Measurements from ENCODE around the gene APOD.
A peak's percentile ranks its signal among the peaks of the same experiment; 100 is the strongest.
"Not testable (repeated sequence)": the region's sequence is repeated elsewhere in the genome, so short reads cannot be mapped to it uniquely, and the experiment has no call there.

The APOD gene

GRCh38 chr3:195620476-195620875 is 36.7 kb upstream of the APOD start:
- H3K27me3 ChIP-seq (ENCODE audit: control insufficient read depth in 3 of 3, insufficient read depth in 3 of 3, low read depth in 1 of 3, low read length in 3 of 3), result peaks cover 0 to 11% (median 0%) of the 10 kb centered on the region in 3 experiments
- WGBS, 2 donors (ENCODE audit: extremely low coverage in 2 of 2, insufficient read length in 2 of 2, insufficient replicate concordance in 1 of 2), result no CpG with 5 or more reads among the region's 3 CpGs
- not testable (repeated sequence) for H4K91ac ChIP-seq (ENCODE audit: low read depth, low read length, poor library complexity); H3K23ac ChIP-seq (ENCODE audit: low read depth, low read length, poor library complexity); H3K36me3 ChIP-seq (replicated peaks in 1 of 2; ENCODE audit: control insufficient read depth in 2 of 2, insufficient read depth in 2 of 2, low read length in 2 of 2); H2AK5ac ChIP-seq (ENCODE audit: low read depth, low read length); H3K4me2 ChIP-seq (ENCODE audit: insufficient read depth, low read length, poor library complexity, severe bottlenecking); H2AFZ ChIP-seq (ENCODE audit: low read length); H3K27ac ChIP-seq (replicated peaks; ENCODE audit: low read length); H3K9me3 ChIP-seq (replicated peaks in 1 of 2; ENCODE audit: control insufficient read depth in 2 of 2, insufficient read depth in 1 of 2, low read depth in 1 of 2, low read length in 2 of 2); H3K18ac ChIP-seq (ENCODE audit: low read length); H2BK12ac ChIP-seq (ENCODE audit: low read length); H3K9ac ChIP-seq (ENCODE audit: low read depth, low read length, poor library complexity); H2BK120ac ChIP-seq (ENCODE audit: low read depth, low read length); H3K4me3 ChIP-seq (ENCODE audit: low read length in 2 of 2); DNase-seq (ENCODE audit: low spot score); H3K14ac ChIP-seq (ENCODE audit: low read length); H2BK5ac ChIP-seq (ENCODE audit: low read length); H3K4me1 ChIP-seq (ENCODE audit: control insufficient read depth in 2 of 2, insufficient read depth in 1 of 2, low read depth in 1 of 2, low read length in 2 of 2); H3K4ac ChIP-seq (ENCODE audit: low read length); H4K8ac ChIP-seq (ENCODE audit: low read depth, low read length); H3K79me1 ChIP-seq (ENCODE audit: low read depth, low read length); H2BK15ac ChIP-seq (ENCODE audit: low read length)

DNA sequence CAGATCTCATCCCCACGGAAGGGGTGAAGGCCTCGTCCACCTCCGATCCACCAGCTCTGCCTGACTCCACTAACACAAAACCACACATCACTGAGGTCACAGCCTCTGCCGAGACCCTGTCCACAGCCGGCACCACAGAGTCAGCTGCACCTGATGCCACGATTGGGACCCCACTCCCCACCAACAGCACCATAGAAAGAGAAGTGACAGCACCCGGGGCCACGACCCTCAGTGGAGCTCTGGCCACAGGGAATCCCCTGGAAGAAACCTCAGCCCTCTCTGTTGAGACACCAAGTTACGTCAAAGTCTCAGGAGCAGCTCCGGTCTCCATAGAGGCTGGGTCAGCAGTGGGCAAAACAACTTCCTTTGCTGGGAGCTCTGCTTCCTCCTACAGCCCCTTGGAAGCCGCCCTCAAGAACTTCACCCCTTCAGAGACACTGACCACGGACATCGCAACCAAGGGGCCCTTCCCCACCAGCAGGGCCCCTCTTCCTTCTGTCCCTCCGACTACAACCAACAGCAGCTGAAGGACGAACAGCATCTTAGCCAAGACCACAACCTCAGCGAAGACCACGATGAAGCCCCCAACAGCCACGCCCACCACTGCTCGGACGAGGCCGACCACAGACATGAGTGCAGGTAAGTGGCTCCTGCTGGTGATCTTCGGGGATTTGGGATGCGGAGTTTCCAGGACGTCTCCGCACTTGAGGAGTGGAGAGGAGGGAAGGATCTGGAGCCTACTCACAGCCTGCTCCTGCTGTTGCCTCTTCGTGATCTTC is 36.0 kb upstream of the APOD start:
- not testable (repeated sequence) for H3K4me3 ChIP-seq (ENCODE audit: low read length in 2 of 2); H4K91ac ChIP-seq (ENCODE audit: low read depth, low read length, poor library complexity); H2AK5ac ChIP-seq (ENCODE audit: low read depth, low read length); H2BK120ac ChIP-seq (ENCODE audit: low read depth, low read length); H3K4me2 ChIP-seq (ENCODE audit: insufficient read depth, low read length, poor library complexity, severe bottlenecking); H3K27me3 ChIP-seq (ENCODE audit: control insufficient read depth in 3 of 3, insufficient read depth in 3 of 3, low read depth in 1 of 3, low read length in 3 of 3); H2BK5ac ChIP-seq (ENCODE audit: low read length); H2BK12ac ChIP-seq (ENCODE audit: low read length); H3K23ac ChIP-seq (ENCODE audit: low read depth, low read length, poor library complexity); H3K36me3 ChIP-seq (replicated peaks in 1 of 2; ENCODE audit: control insufficient read depth in 2 of 2, insufficient read depth in 2 of 2, low read length in 2 of 2); H2AFZ ChIP-seq (ENCODE audit: low read length); DNase-seq (ENCODE audit: low spot score); H3K27ac ChIP-seq (replicated peaks; ENCODE audit: low read length); H3K14ac ChIP-seq (ENCODE audit: low read length); H3K79me1 ChIP-seq (ENCODE audit: low read depth, low read length); H2BK15ac ChIP-seq (ENCODE audit: low read length); H3K9ac ChIP-seq (ENCODE audit: low read depth, low read length, poor library complexity); H3K18ac ChIP-seq (ENCODE audit: low read length); H4K8ac ChIP-seq (ENCODE audit: low read depth, low read length); H3K4me1 ChIP-seq (ENCODE audit: control insufficient read depth in 2 of 2, insufficient read depth in 1 of 2, low read depth in 1 of 2, low read length in 2 of 2); H3K9me3 ChIP-seq (replicated peaks in 1 of 2; ENCODE audit: control insufficient read depth in 2 of 2, insufficient read depth in 1 of 2, low read depth in 1 of 2, low read length in 2 of 2); H3K4ac ChIP-seq (ENCODE audit: low read length)
- WGBS, 2 donors (ENCODE audit: extremely low coverage in 2 of 2, insufficient read length in 2 of 2, insufficient replicate concordance in 1 of 2), result no CpG with 5 or more reads among the region's 26 CpGs

- H3K36me3 ChIP-seq (replicated peaks in 1 of 2; ENCODE audit: control insufficient read depth in 2 of 2, insufficient read depth in 2 of 2, low read length in 2 of 2), result not testable (repeated sequence)
Measured at GRCh38 chr3:195617784-195618659, 34.3 kb upstream of the APOD start.

DNA sequence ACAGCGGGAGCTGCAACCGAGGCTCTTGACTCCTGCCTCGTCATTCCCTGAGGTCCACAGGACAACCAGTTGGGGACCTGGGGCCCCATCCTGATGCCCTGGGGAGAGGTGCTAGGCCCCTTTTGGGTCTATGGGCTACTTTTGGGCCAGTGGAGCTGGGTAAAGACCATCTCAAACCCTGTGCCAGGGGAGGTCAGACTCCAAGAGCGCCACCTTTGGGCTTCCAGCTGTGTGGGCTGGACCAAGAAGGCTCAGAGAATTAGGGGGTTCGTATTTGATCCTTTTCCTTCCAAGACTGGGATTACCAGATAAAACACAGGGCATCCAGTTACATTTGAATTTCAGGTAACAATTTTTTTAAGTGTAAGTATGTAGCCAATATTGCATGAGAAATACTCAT is 33.4 kb upstream of the APOD start:
- H4K91ac ChIP-seq (ENCODE audit: low read depth, low read length, poor library complexity); H2BK15ac ChIP-seq (ENCODE audit: low read length); H3K27ac ChIP-seq (replicated peaks; ENCODE audit: low read length); H3K9me3 ChIP-seq (replicated peaks in 1 of 2; ENCODE audit: control insufficient read depth in 2 of 2, insufficient read depth in 1 of 2, low read depth in 1 of 2, low read length in 2 of 2); H3K4me3 ChIP-seq (ENCODE audit: low read length in 2 of 2); H3K4ac ChIP-seq (ENCODE audit: low read length); H3K36me3 ChIP-seq (replicated peaks in 1 of 2; ENCODE audit: control insufficient read depth in 2 of 2, insufficient read depth in 2 of 2, low read length in 2 of 2); H2BK5ac ChIP-seq (ENCODE audit: low read length); H4K8ac ChIP-seq (ENCODE audit: low read depth, low read length); H3K27me3 ChIP-seq (ENCODE audit: control insufficient read depth in 3 of 3, insufficient read depth in 3 of 3, low read depth in 1 of 3, low read length in 3 of 3); H2AFZ ChIP-seq (ENCODE audit: low read length); H3K9ac ChIP-seq (ENCODE audit: low read depth, low read length, poor library complexity); H2BK12ac ChIP-seq (ENCODE audit: low read length); H3K14ac ChIP-seq (ENCODE audit: low read length); H3K79me1 ChIP-seq (ENCODE audit: low read depth, low read length); H2AK5ac ChIP-seq (ENCODE audit: low read depth, low read length); H2BK120ac ChIP-seq (ENCODE audit: low read depth, low read length); DNase-seq (ENCODE audit: low spot score); H3K4me1 ChIP-seq (ENCODE audit: control insufficient read depth in 2 of 2, insufficient read depth in 1 of 2, low read depth in 1 of 2, low read length in 2 of 2); H3K4me2 ChIP-seq (ENCODE audit: insufficient read depth, low read length, poor library complexity, severe bottlenecking); H3K23ac ChIP-seq (ENCODE audit: low read depth, low read length, poor library complexity); H3K18ac ChIP-seq (ENCODE audit: low read length): not testable (repeated sequence)
- WGBS, 2 donors (ENCODE audit: extremely low coverage in 2 of 2, insufficient read length in 2 of 2, insufficient replicate concordance in 1 of 2), result no CpG with 5 or more reads among the region's 5 CpGs

More at GRCh38 chr3:195617784-195618659, 34.3 kb upstream of the APOD start:
- H3K4me2 ChIP-seq (ENCODE audit: insufficient read depth, low read length, poor library complexity, severe bottlenecking); H2BK12ac ChIP-seq (ENCODE audit: low read length); H3K27ac ChIP-seq (replicated peaks; ENCODE audit: low read length); H2BK5ac ChIP-seq (ENCODE audit: low read length); H3K23ac ChIP-seq (ENCODE audit: low read depth, low read length, poor library complexity); H3K79me1 ChIP-seq (ENCODE audit: low read depth, low read length); H3K4ac ChIP-seq (ENCODE audit: low read length); H2AFZ ChIP-seq (ENCODE audit: low read length); H4K91ac ChIP-seq (ENCODE audit: low read depth, low read length, poor library complexity); H3K4me1 ChIP-seq (ENCODE audit: control insufficient read depth in 2 of 2, insufficient read depth in 1 of 2, low read depth in 1 of 2, low read length in 2 of 2); H2AK5ac ChIP-seq (ENCODE audit: low read depth, low read length); H3K27me3 ChIP-seq (ENCODE audit: control insufficient read depth in 3 of 3, insufficient read depth in 3 of 3, low read depth in 1 of 3, low read length in 3 of 3); H3K9me3 ChIP-seq (replicated peaks in 1 of 2; ENCODE audit: control insufficient read depth in 2 of 2, insufficient read depth in 1 of 2, low read depth in 1 of 2, low read length in 2 of 2); H3K4me3 ChIP-seq (ENCODE audit: low read length in 2 of 2); H4K8ac ChIP-seq (ENCODE audit: low read depth, low read length); H3K18ac ChIP-seq (ENCODE audit: low read length); DNase-seq (ENCODE audit: low spot score); H2BK120ac ChIP-seq (ENCODE audit: low read depth, low read length); H3K9ac ChIP-seq (ENCODE audit: low read depth, low read length, poor library complexity); H2BK15ac ChIP-seq (ENCODE audit: low read length): not testable (repeated sequence)
- peak overlapping the region; percentile 56 for H3K14ac ChIP-seq (ENCODE audit: low read length)
- no CpG with 5 or more reads among the region's 28 CpGs for WGBS, 2 donors (ENCODE audit: extremely low coverage in 2 of 2, insufficient read length in 2 of 2, insufficient replicate concordance in 1 of 2)

Data from neuronal stem cell (in vitro differentiated cells).